ENCODE measurements around the gene EFEMP2. TPM values are rescaled to one million over a fixed set of nuclear protein-coding genes. Genes with fewer than 3 reads are reported as not detected.

EFEMP2 gene
- total RNA-seq, 4 donors from 2014 or later, result 3.6 to 29.0 (median 10.2) TPM

DNA sequence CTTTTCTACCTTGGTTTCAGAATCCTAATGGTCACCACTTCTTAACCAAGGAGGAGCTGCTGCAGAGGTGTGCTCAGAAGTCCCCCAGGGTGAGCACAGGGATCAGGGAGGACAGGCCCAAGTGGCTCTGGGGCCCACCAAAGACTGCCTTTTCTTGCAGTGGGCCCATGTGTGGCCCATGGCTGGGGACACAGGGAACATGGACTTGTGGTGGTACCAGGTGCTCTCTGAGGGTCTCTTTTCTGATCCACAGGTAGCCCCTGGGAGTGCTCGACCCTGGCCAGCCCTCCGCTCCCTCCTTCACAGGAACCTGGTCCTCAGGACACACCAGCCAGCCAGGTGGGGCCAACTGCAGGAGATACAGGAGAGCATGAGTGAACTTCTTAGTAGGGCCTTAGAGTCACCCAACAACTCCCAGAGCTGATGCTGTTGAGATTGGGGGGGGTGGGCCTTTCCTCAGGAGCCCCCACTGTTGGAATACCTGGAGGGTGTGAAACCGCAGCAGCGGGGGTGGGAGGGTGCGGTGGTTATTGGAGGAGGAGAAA is 10.3 kb downstream of the EFEMP2 start:
- H3K4me3 ChIP-seq, result no peak overlapping the region
- TF ChIP-seq, protein P1, sequence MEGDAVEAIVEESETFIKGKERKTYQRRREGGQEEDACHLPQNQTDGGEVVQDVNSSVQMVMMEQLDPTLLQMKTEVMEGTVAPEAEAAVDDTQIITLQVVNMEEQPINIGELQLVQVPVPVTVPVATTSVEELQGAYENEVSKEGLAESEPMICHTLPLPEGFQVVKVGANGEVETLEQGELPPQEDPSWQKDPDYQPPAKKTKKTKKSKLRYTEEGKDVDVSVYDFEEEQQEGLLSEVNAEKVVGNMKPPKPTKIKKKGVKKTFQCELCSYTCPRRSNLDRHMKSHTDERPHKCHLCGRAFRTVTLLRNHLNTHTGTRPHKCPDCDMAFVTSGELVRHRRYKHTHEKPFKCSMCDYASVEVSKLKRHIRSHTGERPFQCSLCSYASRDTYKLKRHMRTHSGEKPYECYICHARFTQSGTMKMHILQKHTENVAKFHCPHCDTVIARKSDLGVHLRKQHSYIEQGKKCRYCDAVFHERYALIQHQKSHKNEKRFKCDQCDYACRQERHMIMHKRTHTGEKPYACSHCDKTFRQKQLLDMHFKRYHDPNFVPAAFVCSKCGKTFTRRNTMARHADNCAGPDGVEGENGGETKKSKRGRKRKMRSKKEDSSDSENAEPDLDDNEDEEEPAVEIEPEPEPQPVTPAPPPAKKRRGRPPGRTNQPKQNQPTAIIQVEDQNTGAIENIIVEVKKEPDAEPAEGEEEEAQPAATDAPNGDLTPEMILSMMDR (IDR thresholded peaks at IDR 0.05), result no peak
- no peak for TF ChIP-seq POLR2A (IDR thresholded peaks at IDR 0.05)
- H3K9me3 ChIP-seq, result no peaks in the 10 kb centered on the region
- peaks cover 16 to 52% (median 19%) of the 10 kb centered on the region in 3 donors for H3K4me1 ChIP-seq
- DNase-seq, result no peak
- peaks cover 17 to 58% (median 39%) of the 10 kb centered on the region in 3 donors for H3K36me3 ChIP-seq
- peak overlapping the region in 3 of 4 donors; percentile 96 to 98 (median 97) for H3K27ac ChIP-seq
- intact Hi-C loops (cut with DNase I), result no loop called here
- WGBS, 2 donors, result 92 to 100% methylated on average over 1 to 3 of the region's 5 CpGs
- H3K27me3 ChIP-seq, result no peaks in the 10 kb centered on the region

DNA sequence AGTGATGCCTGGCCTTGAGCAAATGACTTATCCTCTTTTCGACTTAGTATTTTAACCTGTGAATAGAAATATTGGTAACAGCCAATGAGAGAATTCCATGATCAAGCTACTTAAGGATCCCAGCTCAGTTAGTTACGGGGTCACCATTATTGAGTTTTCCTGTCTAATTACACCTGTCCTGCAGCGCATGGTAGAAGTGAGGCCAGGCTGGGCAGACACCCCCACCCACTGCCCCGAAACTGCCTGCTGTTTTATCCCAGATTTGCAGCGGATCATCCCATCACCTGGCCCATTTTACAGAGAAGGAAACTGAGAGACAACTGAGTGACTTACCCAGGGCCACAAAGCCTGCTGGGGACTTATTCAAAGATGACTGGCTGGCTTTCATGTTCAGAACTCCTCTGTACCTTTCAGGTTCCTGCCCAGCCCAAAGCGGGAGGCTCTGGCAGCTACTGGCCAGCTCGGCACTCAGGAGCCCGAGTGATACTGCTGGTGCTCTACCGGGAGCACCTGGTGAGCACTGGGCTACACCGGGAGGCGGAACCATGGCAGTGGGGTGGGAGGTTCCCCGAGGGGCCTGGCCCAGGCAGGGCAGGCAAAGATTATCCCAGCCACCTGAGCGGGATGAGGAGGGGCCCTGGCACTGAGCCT is 10.9 kb downstream of the EFEMP2 start:
- peak overlapping the region; percentile 96 to 98 (median 97) for H3K27ac ChIP-seq
- intact Hi-C loops (cut with DNase I), result no loop called here
- H3K9me3 ChIP-seq, result no peaks in the 10 kb centered on the region
- 72 to 73% methylated on average over 5 of the region's 13 CpGs for WGBS, 2 donors
- H3K4me1 ChIP-seq, result peaks cover 17 to 56% (median 21%) of the 10 kb centered on the region in 3 donors
- no peaks in the 10 kb centered on the region for H3K27me3 ChIP-seq
- peaks cover 17 to 52% (median 39%) of the 10 kb centered on the region in 3 donors for H3K36me3 ChIP-seq
- H3K4me3 ChIP-seq, result peak overlapping the region; percentile 83 to 94 (median 86)
- no peak for DNase-seq
- TF ChIP-seq POLR2A (IDR thresholded peaks at IDR 0.05), result no peak
- TF ChIP-seq, protein P1 (IDR thresholded peaks at IDR 0.05), result no peak

DNA sequence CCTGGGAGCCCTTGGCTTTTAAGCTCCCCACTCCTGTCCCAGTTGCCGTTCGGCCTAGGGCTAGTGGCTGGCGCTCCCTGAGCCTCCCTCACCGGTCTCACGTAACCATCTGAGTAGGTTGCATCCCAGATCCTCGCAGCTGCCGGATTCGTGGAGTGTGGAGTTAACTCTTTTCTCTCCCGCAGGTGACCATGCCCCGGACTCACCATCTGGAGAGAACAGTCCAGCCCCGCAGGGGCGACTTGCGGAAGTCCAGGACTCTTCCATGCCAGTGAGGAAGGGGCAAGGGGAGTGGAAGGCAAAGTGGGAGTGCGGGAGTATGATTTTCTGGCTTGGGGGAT is 11.5 kb downstream of the EFEMP2 start:
- peaks cover 23 to 61% (median 26%) of the 10 kb centered on the region in 3 donors for H3K4me1 ChIP-seq

DNA sequence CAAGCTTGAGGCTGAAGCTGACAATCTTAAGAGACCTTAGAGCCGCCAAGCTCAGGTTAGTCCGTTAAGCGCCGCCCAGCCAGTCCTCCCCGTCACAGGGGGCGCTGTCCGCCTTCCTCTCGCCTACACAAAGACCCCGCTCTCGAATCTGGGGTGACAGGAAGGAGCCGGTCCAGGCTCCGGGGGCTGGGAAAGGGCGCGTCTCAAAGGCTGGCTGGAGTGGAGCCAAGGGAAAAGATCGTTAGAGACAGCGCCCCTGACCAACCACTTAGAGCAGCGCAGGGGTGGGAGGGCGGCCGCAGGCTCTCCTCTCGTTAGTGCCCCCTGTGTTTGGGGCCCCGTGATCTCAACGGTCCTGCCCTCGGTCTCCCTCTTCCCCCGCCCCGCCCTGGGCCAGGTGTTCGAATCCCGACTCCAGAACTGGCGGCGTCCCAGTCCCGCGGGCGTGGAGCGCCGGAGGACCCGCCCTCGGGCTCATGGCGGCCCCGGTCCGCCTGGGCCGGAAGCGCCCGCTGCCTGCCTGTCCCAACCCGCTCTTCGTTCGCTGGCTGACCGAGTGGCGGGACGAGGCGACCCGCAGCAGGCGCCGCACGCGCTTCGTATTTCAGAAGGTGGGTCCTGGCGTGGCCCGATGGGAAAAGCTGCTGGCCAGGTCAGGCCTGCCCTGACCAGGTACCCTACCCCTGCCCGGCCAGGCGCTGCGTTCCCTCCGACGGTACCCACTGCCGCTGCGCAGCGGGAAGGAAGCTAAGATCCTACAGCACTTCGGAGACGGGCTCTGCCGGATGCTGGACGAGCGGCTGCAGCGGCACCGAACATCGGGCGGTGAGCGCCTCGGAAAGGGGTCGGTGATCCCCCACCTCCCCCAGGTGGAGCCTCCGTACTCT is 12.1 kb downstream of the EFEMP2 start, which contains the start of gene MUS81:
Gene MUS81, plus strand, starts transcription at position 156 of the 887 bp plus-strand sequence. Its CDS starts 321 bp downstream, at position 477.
- Histone ChIP-seq H3K4me1 (peaks cover 27 to 68% (median 29%) of the 10 kb centered on the region in 3 donors), H3K4me3 (peak within 1 kb of the TSS; percentile 83 to 94 (median 86)), H3K36me3 (peaks cover 17 to 50% (median 38%) of the 10 kb centered on the region in 3 donors), H3K27me3 (no peaks in the 10 kb centered on the region), H3K9me3 (no peaks in the 10 kb centered on the region), H3K27ac (peak within 1 kb of the TSS; percentile 96 to 98 (median 97))
- DNase-seq, result peak; percentile 84
- peak in 3 of 4 donors; percentile 33 to 77 (median 75) for TF ChIP-seq POLR2A (IDR thresholded peaks at IDR 0.05)
- TF ChIP-seq, protein P1 (IDR thresholded peaks at IDR 0.05), result peak; percentile 74 to 95 (median 92)
- intact Hi-C loops (cut with DNase I), result no loop called here
- 0 to 1% methylated on average over 14 to 22 of the region's 78 CpGs for WGBS, 2 donors

More for the DNA sequence above, 11.5 kb downstream of the EFEMP2 start:
- Histone ChIP-seq H3K36me3 (peaks cover 17 to 50% (median 39%) of the 10 kb centered on the region in 3 donors), H3K27ac (peak overlapping the region; percentile 96 to 98 (median 97)), H3K27me3 (no peaks in the 10 kb centered on the region), H3K9me3 (no peaks in the 10 kb centered on the region), H3K4me3 (peak overlapping the region; percentile 83 to 94 (median 86))
- TF ChIP-seq, protein P1 (IDR thresholded peaks at IDR 0.05), result no peak
- intact Hi-C loops (cut with DNase I), result no loop called here
- no peak for DNase-seq
- 0 to 7% methylated on average over 3 to 10 of the region's 14 CpGs for WGBS, 2 donors

Data from esophagus squamous epithelium (tissue), 5 donors.